Measurements from ENCODE around the gene MAP2K5.
A peak's percentile ranks its signal among the peaks of the same experiment; 100 is the strongest.

MAP2K5 gene

DNA sequence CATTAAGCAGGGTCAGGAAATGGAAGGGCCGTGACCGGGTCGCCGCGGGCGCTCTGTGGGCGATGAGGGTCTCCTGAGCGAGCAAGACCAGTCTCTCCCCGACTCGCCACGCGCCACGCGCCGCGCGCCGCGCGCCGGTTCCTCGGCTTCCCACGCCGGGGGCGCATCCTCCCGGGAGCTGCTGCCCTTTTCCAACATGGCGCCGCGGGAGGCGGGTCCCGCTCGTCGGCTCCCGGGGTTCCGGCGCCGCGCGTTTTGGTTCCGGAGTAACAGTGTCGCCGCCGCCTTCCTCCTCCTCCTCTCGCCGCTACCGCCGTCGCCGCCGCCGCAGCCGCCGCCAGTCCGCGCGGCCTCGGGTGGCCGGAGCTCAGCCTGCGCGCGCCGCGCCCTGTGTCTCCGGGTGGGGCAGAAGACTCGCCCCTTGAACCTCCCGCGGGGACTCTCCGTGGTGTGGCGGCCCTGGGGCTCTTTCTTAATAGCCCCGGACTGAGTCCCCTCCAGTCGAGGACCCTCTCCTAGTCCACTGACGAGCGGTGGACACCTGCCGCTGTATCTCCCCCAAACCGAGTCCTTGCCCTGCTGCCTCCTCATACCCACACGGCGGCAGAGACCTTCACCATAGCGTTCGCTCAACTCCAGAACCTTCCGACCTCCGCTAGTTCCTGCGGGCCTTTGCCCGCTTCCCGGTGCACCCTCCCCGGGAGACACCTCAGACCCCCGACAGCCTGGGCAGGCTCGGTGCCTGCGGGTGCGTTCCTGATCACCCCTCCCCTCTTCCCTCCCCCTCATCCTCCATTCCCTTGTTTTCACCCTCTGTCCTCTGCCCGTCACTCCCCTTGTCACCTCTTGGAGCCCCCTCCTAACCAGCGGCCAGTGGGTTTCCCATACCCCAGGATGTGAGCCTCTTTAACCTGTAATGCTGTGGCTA lies at the start of gene MAP2K5:
Gene MAP2K5, plus strand, starts transcription at position 284 of the 928 bp plus-strand sequence. Its CDS starts 633 bp downstream, at position 917.
- CTCF ChIA-PET, result interaction anchor here (0.8 to 1.5 kb wide), 4 partner anchors 19 to 293 kb away, joined by 3 to 8 read pairs (median 4); no protein-coding TSS in a partner anchor
- DNase-seq (ENCODE audit: low read depth, low spot score), result no peak
- peak within 1 kb of the TSS; percentile 89 for H3K4me3 ChIP-seq (ENCODE audit: low read depth, low read length)
- POLR2A ChIA-PET, result interaction anchor here (1.3 to 1.4 kb wide), 2 partner anchors 10 to 20 kb away, joined by 3 to 8 read pairs; no protein-coding TSS in a partner anchor
- TF ChIP-seq CTCF (IDR thresholded peaks at IDR 0.05; ENCODE audit: insufficient read depth, low read length, missing control alignments), result no peak

GRCh38 chr15:67495585-67495984 lies 46.9 kb upstream of the MAP2K5 start:
- ChIA-PET CTCF (interaction anchor here (0.9 to 1.2 kb wide), 3 partner anchors 36 to 337 kb away, joined by 4 to 5 read pairs (median 5); no protein-coding TSS in a partner anchor), POLR2A (no interaction called here)
- no peak overlapping the region for H3K4me3 ChIP-seq (ENCODE audit: low read depth, low read length)
- no peak for TF ChIP-seq CTCF (IDR thresholded peaks at IDR 0.05; ENCODE audit: insufficient read depth, low read length, missing control alignments)
- no peak for DNase-seq (ENCODE audit: low read depth, low spot score)

- no peak overlapping the region for H3K4me3 ChIP-seq (ENCODE audit: low read depth, low read length)
- ChIA-PET POLR2A (no interaction called here), CTCF (interaction anchor here (1.2 to 3.7 kb wide), 11 partner anchors 10 to 344 kb away, joined by 3 to 57 read pairs (median 6); partner anchors contain the start of gene RNU6-1)
- DNase-seq (ENCODE audit: low read depth, low spot score), result no peak
- peak; percentile 43 for TF ChIP-seq CTCF (IDR thresholded peaks at IDR 0.05; ENCODE audit: insufficient read depth, low read length, missing control alignments)
Measured at GRCh38 chr15:67501177-67501835, 41.2 kb upstream of the MAP2K5 start.

DNA sequence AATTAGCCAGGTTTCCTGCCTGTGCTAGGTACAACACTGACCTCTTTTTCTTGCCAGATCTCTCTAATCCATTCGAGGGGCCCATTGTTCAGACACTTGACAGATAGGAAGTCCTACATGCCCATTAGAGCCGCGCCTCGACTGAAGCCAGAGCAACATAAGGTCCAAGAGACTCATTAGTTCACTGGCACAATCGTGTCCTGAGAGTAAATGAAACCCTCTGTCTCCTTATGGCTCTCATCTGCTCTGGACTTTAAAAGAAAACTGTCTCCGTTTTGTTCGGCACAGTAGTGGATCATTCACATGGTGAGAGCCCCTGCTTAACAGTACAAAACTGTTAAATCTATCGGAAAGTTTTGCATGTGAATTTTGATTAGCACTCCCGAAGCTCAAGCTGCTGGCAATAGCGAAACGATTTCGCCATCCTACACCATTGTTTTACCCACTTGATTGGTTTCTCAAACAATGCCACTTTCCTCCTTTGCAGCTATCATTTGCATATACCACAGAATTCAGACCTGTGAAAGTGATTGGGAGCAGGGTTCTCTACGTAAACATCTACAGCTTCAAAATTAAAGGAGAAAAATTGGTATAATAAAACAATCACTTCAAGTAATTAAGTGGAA lies 40.6 kb upstream of the MAP2K5 start:
- H3K4me3 ChIP-seq (ENCODE audit: low read depth, low read length), result no peak overlapping the region
- ChIA-PET CTCF (interaction anchor here (1.2 to 3.7 kb wide), 11 partner anchors 9 to 343 kb away, joined by 3 to 57 read pairs (median 6); partner anchors contain the start of gene RNU6-1), POLR2A (no interaction called here)
- no peak for DNase-seq (ENCODE audit: low read depth, low spot score)
- TF ChIP-seq CTCF (IDR thresholded peaks at IDR 0.05; ENCODE audit: insufficient read depth, low read length, missing control alignments), result no peak

GRCh38 chr15:67504056-67504455 lies 38.4 kb upstream of the MAP2K5 start:
- H3K4me3 ChIP-seq (ENCODE audit: low read depth, low read length), result no peak overlapping the region
- no peak for TF ChIP-seq CTCF (IDR thresholded peaks at IDR 0.05; ENCODE audit: insufficient read depth, low read length, missing control alignments)
- POLR2A ChIA-PET, result no interaction called here
- CTCF ChIA-PET, result interaction anchor here (0.9 to 3.7 kb wide), 6 partner anchors 35 to 333 kb away, joined by 3 to 57 read pairs (median 4); partner anchors contain the start of genes MAP2K5 and RNU6-1
- no peak for DNase-seq (ENCODE audit: low read depth, low spot score)

All from AG04449 (cell line).